WERI-Rb-1 (cell line): ENCODE results near the gene ZBTB38.

Source experiments
- DNase-seq: peaks from one replicate; pipeline ENCODE4 v3.0.0-alpha.2; 2020
- H3K27ac ChIP-seq: fragments of 250-450 bp; sonication (Bioruptor Pico); 2 replicates; pipeline ENCODE4 v1.5.1; 2020; ENCODE audit warnings: mild to moderate bottlenecking, moderate library complexity
- H3K27me3 ChIP-seq: fragments of 250-450 bp; sonication (Bioruptor Pico); 2 replicates; pipeline ENCODE4 v1.5.1; 2021; ENCODE audit warnings: mild to moderate bottlenecking, low read depth, moderate library complexity; ENCODE audit not compliant: insufficient read depth, severe bottlenecking
- H3K36me3 ChIP-seq: fragments of 250-450 bp; sonication (Bioruptor Pico); 2 replicates; pipeline ENCODE4 v1.5.1; 2020; ENCODE audit warnings: mild to moderate bottlenecking, moderate library complexity
- H3K4me3 ChIP-seq: 2 replicates; pipeline ENCODE4 v1.5.1; 2011; ENCODE audit warnings: low read depth, mild to moderate bottlenecking, control low read depth, low read length
- H3K9me3 ChIP-seq: fragments of 250-450 bp; sonication (Bioruptor Pico); 2 replicates; pipeline ENCODE4 v1.5.1; 2021; ENCODE audit warnings: mild to moderate bottlenecking, moderate library complexity; ENCODE audit not compliant: severe bottlenecking
- CTCF ChIP-seq: IDR thresholded peaks from 2 replicates; pipeline ENCODE4 v1.5.1; 2011; ENCODE audit warnings: low read depth, mild to moderate bottlenecking, control low read depth, inconsistent platforms, low read length

ZBTB38 gene

GRCh38 chr3:141349711-141350110, 18.6 kb upstream of the ZBTB38 start:
- Histone ChIP-seq H3K9me3 (no peaks in the 10 kb centered on the region), H3K27me3 (no peaks in the 10 kb centered on the region)

GRCh38 chr3:141350666-141351065, 17.6 kb upstream of the ZBTB38 start:
- TF ChIP-seq CTCF, result no peak
- H3K4me3 ChIP-seq, result no peak overlapping the region
- no peaks in the 10 kb centered on the region for H3K36me3 ChIP-seq
- no peak for DNase-seq
- H3K27ac ChIP-seq, result no peak overlapping the region
- no peaks in the 10 kb centered on the region for H3K9me3 ChIP-seq
- no peaks in the 10 kb centered on the region for H3K27me3 ChIP-seq

More at GRCh38 chr3:141349711-141350110, 18.6 kb upstream of the ZBTB38 start:
- TF ChIP-seq CTCF, result no peak
- H3K27ac ChIP-seq, result no peak overlapping the region
- no peak for DNase-seq
- H3K4me3 ChIP-seq, result no peak overlapping the region
- H3K36me3 ChIP-seq, result no peaks in the 10 kb centered on the region

GRCh38 chr3:141352262-141352984, 15.9 kb upstream of the ZBTB38 start:
- no peak overlapping the region for H3K4me3 ChIP-seq
- no peak overlapping the region for H3K27ac ChIP-seq
- H3K36me3 ChIP-seq, result no peaks in the 10 kb centered on the region
- no peaks in the 10 kb centered on the region for H3K27me3 ChIP-seq
- TF ChIP-seq CTCF, result no peak
- no peaks in the 10 kb centered on the region for H3K9me3 ChIP-seq
- no peak for DNase-seq

- no peak for TF ChIP-seq CTCF
- Histone ChIP-seq H3K27me3 (no peaks in the 10 kb centered on the region), H3K4me3 (no peak overlapping the region), H3K36me3 (no peaks in the 10 kb centered on the region), H3K9me3 (no peaks in the 10 kb centered on the region), H3K27ac (no peak overlapping the region)
- peak; percentile 64 for DNase-seq
These were observed 14.4 kb upstream of the ZBTB38 start for GRCh38 chr3:141353652-141354495.

GRCh38 chr3:141354517-141354916, 13.8 kb upstream of the ZBTB38 start:
- Histone ChIP-seq H3K27me3 (no peaks in the 10 kb centered on the region), H3K27ac (no peak overlapping the region), H3K9me3 (no peaks in the 10 kb centered on the region), H3K36me3 (no peaks in the 10 kb centered on the region), H3K4me3 (no peak overlapping the region)
- no peak for DNase-seq
- TF ChIP-seq CTCF, result no peak
